ES-I3 (cell line): Measurements from ENCODE around the gene HOXD4.

Source experiments
- H3K36me3 ChIP-seq: 2 replicates; pipeline ENCODE4 v1.6.1; 2013; ENCODE audit warnings: mild to moderate bottlenecking, low read length, control low read depth, moderate library complexity; ENCODE audit not compliant: insufficient read depth
- H3K4me1 ChIP-seq: 2 replicates; pipeline ENCODE4 v1.6.1; 2013; ENCODE audit warnings: mild to moderate bottlenecking, control low read depth, low read length; ENCODE audit not compliant: insufficient read depth
- H3K9ac ChIP-seq: 2 replicates; pipeline ENCODE4 v1.6.1; 2013; ENCODE audit warnings: low read depth, mild to moderate bottlenecking, low read length, moderate library complexity
- H3K9me3 ChIP-seq: 2 replicates; pipeline ENCODE4 v1.6.1; 2013; ENCODE audit warnings: mild to moderate bottlenecking, low read length, moderate library complexity; ENCODE audit not compliant: control insufficient read depth, insufficient read depth

The HOXD4 gene

DNA sequence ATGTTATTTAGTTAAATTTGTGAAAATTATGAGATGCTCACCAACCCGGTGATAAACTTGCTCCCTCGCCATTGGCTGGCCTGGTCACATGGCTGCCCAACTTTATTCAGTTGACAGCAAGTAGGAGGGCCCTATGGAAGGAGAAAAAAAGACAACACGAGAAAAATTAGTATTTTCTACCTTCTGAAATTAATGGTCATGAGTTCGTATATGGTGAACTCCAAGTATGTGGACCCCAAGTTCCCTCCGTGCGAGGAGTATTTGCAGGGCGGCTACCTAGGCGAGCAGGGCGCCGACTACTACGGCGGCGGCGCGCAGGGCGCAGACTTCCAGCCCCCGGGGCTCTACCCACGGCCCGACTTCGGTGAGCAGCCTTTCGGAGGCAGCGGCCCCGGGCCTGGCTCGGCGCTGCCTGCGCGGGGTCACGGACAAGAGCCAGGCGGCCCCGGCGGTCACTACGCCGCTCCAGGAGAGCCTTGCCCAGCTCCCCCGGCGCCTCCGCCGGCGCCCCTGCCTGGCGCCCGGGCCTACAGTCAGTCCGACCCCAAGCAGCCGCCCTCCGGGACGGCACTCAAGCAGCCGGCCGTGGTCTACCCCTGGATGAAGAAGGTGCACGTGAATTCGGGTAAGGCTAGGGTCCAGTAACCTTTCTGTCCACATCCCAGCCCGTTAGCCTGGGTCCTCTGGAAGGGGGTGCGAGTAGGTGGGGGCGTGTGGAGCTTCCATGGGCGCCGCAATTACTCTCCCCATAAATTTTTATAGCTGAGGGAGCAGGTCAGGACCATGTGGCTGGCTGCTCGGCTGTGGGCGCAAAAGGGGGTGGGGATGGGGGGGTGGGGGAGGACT lies at the start of gene HOXD4:
HOXD4 (plus strand) TSS at position 109 of the 846 bp plus-strand sequence; CDS start at position 193, 84 bp downstream.
- no peaks in the 10 kb centered on the region for H3K4me1 ChIP-seq
- H3K36me3 ChIP-seq = no peaks in the 10 kb centered on the region
- no peaks in the 10 kb centered on the region for H3K9me3 ChIP-seq
- peak within 1 kb of the TSS; percentile 28; the same call in 1 of the 2 replicates for H3K9ac ChIP-seq

GRCh38 chr2:176101842-176102241 lies 49.5 kb upstream of the HOXD4 start:
- H3K9ac ChIP-seq = no peak overlapping the region
- no peaks in the 10 kb centered on the region for H3K36me3 ChIP-seq
- H3K4me1 ChIP-seq = peaks cover 7% of the 10 kb centered on the region; the same call in 1 of the 2 replicates
- no peaks in the 10 kb centered on the region for H3K9me3 ChIP-seq

DNA sequence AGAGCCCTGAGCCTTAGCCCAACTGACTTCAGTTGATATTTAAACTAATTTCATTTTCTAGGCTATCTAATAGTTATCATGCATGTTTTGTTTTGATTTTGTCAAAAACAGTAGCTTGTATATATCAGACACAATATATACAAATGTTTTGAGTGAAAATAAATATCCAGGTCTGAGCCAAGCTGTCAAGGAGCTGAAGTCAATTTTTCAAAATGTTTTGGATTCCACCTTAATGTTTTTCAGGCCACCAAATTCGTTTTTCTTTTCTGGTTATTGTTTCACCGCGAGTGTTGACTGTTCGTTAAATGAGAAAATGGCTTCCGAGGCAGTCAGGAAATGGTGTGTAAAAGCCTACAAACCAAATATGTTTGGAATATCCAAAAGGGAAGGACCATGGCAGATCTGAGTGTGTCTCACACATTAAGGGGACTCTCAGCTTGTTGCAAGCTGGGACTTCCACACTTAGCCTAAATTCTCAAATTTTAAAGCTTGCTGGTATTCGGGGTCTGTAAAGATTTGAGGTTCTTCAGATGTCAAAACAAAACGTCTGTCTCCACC lies 49.0 kb upstream of the HOXD4 start:
- H3K9me3 ChIP-seq = no peaks in the 10 kb centered on the region
- no peak overlapping the region for H3K9ac ChIP-seq
- H3K36me3 ChIP-seq = no peaks in the 10 kb centered on the region
- H3K4me1 ChIP-seq = peaks cover 7% of the 10 kb centered on the region; the same call in 1 of the 2 replicates

GRCh38 chr2:176103194-176103593 lies 48.2 kb upstream of the HOXD4 start:
- peaks cover 4% of the 10 kb centered on the region; the same call in 1 of the 2 replicates for H3K4me1 ChIP-seq
- H3K9ac ChIP-seq = no peak overlapping the region
- no peaks in the 10 kb centered on the region for H3K36me3 ChIP-seq
- no peaks in the 10 kb centered on the region for H3K9me3 ChIP-seq

DNA sequence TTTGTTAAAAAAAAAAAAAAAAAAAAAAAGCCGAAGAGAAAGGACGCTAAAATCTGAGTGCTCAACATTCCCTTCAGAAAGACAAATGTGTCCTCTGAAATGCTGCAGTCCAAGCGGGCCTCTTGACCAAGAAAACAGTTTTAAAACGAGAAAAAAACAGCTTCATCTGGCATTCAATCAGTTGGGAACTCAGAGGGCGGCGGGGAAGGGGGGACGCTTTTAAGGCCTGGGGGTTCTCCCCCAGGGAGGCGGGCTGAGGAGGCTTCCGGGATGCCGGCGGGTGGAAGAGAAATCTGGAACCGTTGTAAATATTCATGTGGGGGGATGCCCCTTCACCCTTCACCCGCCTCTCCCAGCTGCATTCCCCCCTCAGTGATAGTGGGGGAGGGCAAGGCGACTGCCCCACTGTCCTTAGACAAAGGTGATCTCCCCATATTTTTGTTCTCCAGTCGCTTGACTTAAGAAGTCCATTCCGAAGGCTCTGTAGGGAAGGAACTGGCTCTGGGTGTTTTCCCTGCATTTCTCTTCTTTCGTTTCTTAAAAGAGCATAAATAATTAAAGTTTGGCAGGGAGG lies 47.5 kb upstream of the HOXD4 start:
- no peaks in the 10 kb centered on the region for H3K9me3 ChIP-seq
- H3K36me3 ChIP-seq = no peaks in the 10 kb centered on the region
- H3K4me1 ChIP-seq = peaks cover 4% of the 10 kb centered on the region; the same call in 1 of the 2 replicates
- peak overlapping the region; percentile 49; the same call in 1 of the 2 replicates for H3K9ac ChIP-seq

DNA sequence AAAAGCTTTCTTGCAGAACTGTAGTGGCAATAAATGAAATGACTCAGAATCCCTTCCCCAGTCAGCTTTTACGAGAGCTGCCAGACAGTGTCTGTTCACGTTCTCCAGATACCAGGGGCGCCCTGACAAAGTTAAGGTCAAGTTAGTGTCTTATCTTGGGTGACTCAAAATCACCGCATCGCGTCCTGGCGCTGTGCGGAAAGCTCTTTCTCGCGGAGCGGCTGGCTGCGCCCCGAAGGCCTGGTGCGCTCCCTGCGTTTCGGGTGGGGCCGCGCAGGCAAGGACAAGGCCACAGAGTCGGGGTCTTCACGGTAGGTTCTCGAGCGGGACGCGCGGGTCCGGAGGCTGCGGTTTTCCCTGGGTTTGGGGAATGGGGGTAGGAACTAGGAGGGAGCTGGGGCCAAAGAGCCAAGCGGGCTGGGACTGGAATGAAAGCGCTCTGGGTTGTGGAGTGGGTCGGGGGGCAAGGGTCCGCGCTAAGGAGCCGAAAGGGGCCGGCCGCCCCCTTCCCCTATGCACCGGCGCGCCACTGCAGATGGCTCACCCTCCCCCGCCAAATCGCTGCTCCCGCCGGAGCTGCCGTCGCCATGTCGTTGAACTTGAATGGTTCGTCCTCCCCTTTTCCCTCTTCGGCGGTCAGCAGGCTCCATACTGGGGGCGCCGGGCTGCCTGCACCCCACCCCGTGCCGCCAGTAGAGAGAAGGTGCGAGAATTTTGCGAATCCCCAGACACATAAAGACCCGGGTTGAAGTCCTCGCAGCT lies 46.9 kb upstream of the HOXD4 start:
- Histone ChIP-seq H3K9ac (peak overlapping the region; percentile 49; the same call in 1 of the 2 replicates), H3K9me3 (no peaks in the 10 kb centered on the region), H3K4me1 (peaks cover 4% of the 10 kb centered on the region; the same call in 1 of the 2 replicates), H3K36me3 (no peaks in the 10 kb centered on the region)

DNA sequence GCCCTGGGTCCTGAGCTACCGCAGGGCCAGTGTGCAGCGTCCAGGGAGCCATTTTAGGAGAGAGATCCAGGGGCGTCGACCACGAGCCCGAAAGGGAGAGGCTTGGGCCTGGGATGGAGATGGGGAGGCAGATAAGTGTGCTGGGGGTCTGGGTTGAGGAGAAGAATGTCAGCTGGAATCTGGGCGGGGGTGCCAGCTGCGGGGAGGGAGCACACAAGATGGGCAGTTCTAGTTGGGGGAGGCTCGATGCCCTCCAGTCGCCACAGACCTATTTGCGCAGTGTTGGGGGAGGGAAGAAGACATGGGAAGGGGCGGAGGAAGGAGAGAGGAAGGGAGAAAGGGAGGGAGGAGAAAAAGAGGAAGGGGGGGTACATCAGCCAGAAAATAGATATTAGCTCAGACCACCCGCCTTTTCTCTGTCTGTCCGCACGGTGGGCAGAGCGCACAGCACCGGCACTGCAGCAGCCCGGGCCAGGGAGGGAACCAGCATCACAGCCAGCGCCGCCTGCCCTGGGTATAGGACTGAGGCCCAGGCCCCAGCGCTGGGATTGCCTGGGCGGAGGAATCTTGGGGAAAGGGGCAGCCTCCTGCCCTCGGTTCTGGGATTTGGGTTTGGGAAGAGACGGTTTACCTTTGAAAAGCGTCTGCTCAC lies 46.1 kb upstream of the HOXD4 start:
- Histone ChIP-seq H3K36me3 (no peaks in the 10 kb centered on the region), H3K9me3 (no peaks in the 10 kb centered on the region), H3K9ac (peak overlapping the region; percentile 49; the same call in 1 of the 2 replicates), H3K4me1 (peaks cover 4% of the 10 kb centered on the region; the same call in 1 of the 2 replicates)

- no peaks in the 10 kb centered on the region for H3K36me3 ChIP-seq
- H3K4me1 ChIP-seq = peaks cover 4% of the 10 kb centered on the region; the same call in 1 of the 2 replicates
- H3K9ac ChIP-seq = peak overlapping the region; percentile 25; the same call in 1 of the 2 replicates
- no peaks in the 10 kb centered on the region for H3K9me3 ChIP-seq
Observed at GRCh38 chr2:176105730-176106580, 45.4 kb upstream of the HOXD4 start.

- Histone ChIP-seq H3K9ac (peak within 1 kb of the TSS; percentile 45; the same call in 1 of the 2 replicates), H3K4me1 (peaks cover 4% of the 10 kb centered on the region; the same call in 1 of the 2 replicates), H3K9me3 (no peaks in the 10 kb centered on the region), H3K36me3 (no peaks in the 10 kb centered on the region)
Observed at GRCh38 chr2:176106581-176107539, 44.5 kb upstream of the HOXD4 start, which contains the start of gene HOXD11. HOXD11 (plus strand) TSS chr2:176107280; CDS start chr2:176107356, 76 bp downstream.

GRCh38 chr2:176107731-176108181 lies 43.6 kb upstream of the HOXD4 start:
- peaks cover 4% of the 10 kb centered on the region; the same call in 1 of the 2 replicates for H3K4me1 ChIP-seq

GRCh38 chr2:176109192-176109901 lies 42.0 kb upstream of the HOXD4 start:
- peaks cover 4% of the 10 kb centered on the region; the same call in 1 of the 2 replicates for H3K4me1 ChIP-seq
- no peak overlapping the region for H3K9ac ChIP-seq
- H3K9me3 ChIP-seq = no peaks in the 10 kb centered on the region
- no peaks in the 10 kb centered on the region for H3K36me3 ChIP-seq

More at GRCh38 chr2:176107731-176108181, 43.6 kb upstream of the HOXD4 start:
- Histone ChIP-seq H3K36me3 (no peaks in the 10 kb centered on the region), H3K9ac (peak overlapping the region; percentile 6; the same call in 1 of the 2 replicates), H3K9me3 (no peaks in the 10 kb centered on the region)
